Esophagus muscularis mucosa (tissue), 4 donors: ENCODE results near the gene ZNF213. TPM values are rescaled to one million over a fixed set of nuclear protein-coding genes. Genes with fewer than 3 reads are reported as not detected.

Experiments
- DNase-seq: peaks from one replicate; pipeline ENCODE4 v3.0.0-alpha.2; 2017; ENCODE audit errors: extremely low spot score
- H3K27ac ChIP-seq, 4 donors: fragments of 200-600 bp; sonication (generic); replicated peaks in 1 of 4; 1 replicate in 3 of 4; 2 replicates in 1 of 4; pipeline ENCODE4 v1.5.1; 2016 to 2019; ENCODE audit warnings: mild to moderate bottlenecking in 1 of 4
- H3K27me3 ChIP-seq, 4 donors: fragments of 200-600 bp; sonication (generic); one replicate each; pipeline versions ENCODE4 v1.5.1 to v1.6.0; 2016 to 2019
- H3K36me3 ChIP-seq, 4 donors: fragments of 200-600 bp; sonication (generic); one replicate each; pipeline ENCODE4 v1.5.1; 2016 to 2019
- H3K4me1 ChIP-seq, 4 donors: fragments of 200-600 bp; sonication (generic); one replicate each; pipeline ENCODE4 v1.5.1; 2016 to 2019
- H3K4me3 ChIP-seq, 4 donors: fragments of 200-600 bp; sonication (generic); 1 replicate in 2 of 4; 2 replicates in 2 of 4; pipeline ENCODE4 v1.5.1; 2016 to 2019; ENCODE audit warnings: mild to moderate bottlenecking in 4 of 4, moderate library complexity in 1 of 4
- H3K9me3 ChIP-seq, 4 donors: fragments of 200-600 bp; sonication (generic); 1 replicate in 3 of 4; 2 replicates in 1 of 4; pipeline ENCODE4 v1.5.1; 2016 to 2019
- EP300 ChIP-seq: sonication (generic); formaldehyde crosslinking; IDR thresholded peaks from one replicate; pipeline ENCODE4 v1.6.1; 2017; ENCODE audit warnings: antibody characterized with exemption
- POLR2A ChIP-seq: fragments of 450-650 bp; IDR thresholded peaks from one replicate; pipeline ENCODE4 v1.6.1; 2017; ENCODE audit warnings: antibody characterized with exemption, moderate library complexity, mild to moderate bottlenecking, low read depth
- POLR2AphosphoS5 ChIP-seq, 2 donors: sonication (generic); formaldehyde crosslinking; IDR thresholded peaks; one replicate each; pipeline ENCODE4 v1.6.1; 2017; ENCODE audit warnings: antibody characterized with exemption in 2 of 2
- WGBS: methylation state at CpG from one replicate; pipeline ENCODE4 v1.1.5; 2018; 5-methylcytosine and 5-hydroxymethylcytosine counted together
- intact Hi-C: fragments of 100-400 bp; cut with DNase I; formaldehyde crosslinking; loops from one replicate; pipeline ENCODE4 v1.15.1; 2023
- total RNA-seq, 4 donors: library from RNA; depleted of rRNA; stranded (reverse); fragments of >200 nt; gene quantifications; one replicate each; pipeline versions ENCODE4 v1.1.0 to v1.2.1, GENCODE V29; 2016
- TF ChIP-seq, protein P1 (sequence below), 3 experiments: fragments of 200-600 bp in 2 of 3; fragments of 450-650 bp in 1 of 3; sonication (generic) in 2 of 3; IDR thresholded peaks; one replicate each; pipeline ENCODE4 v1.5.1; 2017 to 2019; ENCODE audit warnings: antibody characterized with exemption in 3 of 3, mild to moderate bottlenecking in 2 of 3, moderate library complexity in 1 of 3

ZNF213 gene
- total RNA-seq, 4 donors from 2014 or later = 8.4 to 18.3 (median 13.5) TPM

DNA sequence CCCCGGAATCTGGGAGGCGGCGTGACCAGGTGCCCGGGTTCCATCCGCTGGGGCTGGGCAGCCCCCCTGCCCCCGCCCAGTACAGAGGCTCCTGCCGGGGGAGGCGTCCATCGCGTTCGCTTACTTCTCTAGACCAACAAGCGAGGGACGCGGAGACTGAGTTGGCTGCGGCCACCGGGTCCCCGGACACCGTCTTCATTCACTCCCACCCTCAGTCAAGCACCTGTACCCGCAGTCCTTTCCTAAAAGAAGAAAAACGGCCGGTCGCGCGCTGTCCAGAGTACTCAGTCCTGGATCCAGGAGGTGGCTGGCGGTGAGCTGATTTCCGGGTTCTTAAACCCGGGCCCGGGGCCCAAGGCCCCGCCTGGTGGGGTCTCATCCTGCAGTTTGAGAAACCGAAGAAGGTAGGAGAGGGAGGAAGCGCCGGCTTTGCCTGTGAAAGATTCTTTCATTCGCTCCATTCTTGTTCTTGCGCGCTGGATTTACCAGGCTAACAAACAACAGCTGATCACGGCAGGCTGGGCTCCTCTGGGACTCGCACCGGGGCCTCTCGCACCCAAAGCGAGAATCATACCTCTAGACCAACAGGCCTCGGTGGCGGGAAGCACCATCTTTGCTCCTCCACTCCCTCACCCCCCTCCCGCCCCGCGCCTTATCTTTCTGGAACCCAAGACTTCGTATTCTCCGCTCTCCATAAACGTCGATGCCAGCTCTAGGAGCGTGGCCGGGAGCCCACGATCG, 35.8 kb downstream of the ZNF213 start:
- no peaks in the 10 kb centered on the region for H3K36me3 ChIP-seq
- no peaks in the 10 kb centered on the region for H3K9me3 ChIP-seq
- H3K4me1 ChIP-seq = peaks cover 19 to 43% (median 29%) of the 10 kb centered on the region in 4 donors
- intact Hi-C loops = no loop called here
- 3% methylated on average over 37 of the region's 53 CpGs for WGBS
- TF ChIP-seq POLR2A (no peak), EP300 (no peak), POLR2AphosphoS5 (IDR thresholded peaks at IDR 0.05) (no peak)
- TF ChIP-seq, protein P1, sequence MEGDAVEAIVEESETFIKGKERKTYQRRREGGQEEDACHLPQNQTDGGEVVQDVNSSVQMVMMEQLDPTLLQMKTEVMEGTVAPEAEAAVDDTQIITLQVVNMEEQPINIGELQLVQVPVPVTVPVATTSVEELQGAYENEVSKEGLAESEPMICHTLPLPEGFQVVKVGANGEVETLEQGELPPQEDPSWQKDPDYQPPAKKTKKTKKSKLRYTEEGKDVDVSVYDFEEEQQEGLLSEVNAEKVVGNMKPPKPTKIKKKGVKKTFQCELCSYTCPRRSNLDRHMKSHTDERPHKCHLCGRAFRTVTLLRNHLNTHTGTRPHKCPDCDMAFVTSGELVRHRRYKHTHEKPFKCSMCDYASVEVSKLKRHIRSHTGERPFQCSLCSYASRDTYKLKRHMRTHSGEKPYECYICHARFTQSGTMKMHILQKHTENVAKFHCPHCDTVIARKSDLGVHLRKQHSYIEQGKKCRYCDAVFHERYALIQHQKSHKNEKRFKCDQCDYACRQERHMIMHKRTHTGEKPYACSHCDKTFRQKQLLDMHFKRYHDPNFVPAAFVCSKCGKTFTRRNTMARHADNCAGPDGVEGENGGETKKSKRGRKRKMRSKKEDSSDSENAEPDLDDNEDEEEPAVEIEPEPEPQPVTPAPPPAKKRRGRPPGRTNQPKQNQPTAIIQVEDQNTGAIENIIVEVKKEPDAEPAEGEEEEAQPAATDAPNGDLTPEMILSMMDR (IDR thresholded peaks at IDR 0.05) = no peak
- no peak overlapping the region for H3K27ac ChIP-seq
- peaks cover 8 to 80% (median 60%) of the 10 kb centered on the region in 4 donors for H3K27me3 ChIP-seq
- H3K4me3 ChIP-seq = peak overlapping the region; percentile 4 to 43 (median 22)
- no peak for DNase-seq

DNA sequence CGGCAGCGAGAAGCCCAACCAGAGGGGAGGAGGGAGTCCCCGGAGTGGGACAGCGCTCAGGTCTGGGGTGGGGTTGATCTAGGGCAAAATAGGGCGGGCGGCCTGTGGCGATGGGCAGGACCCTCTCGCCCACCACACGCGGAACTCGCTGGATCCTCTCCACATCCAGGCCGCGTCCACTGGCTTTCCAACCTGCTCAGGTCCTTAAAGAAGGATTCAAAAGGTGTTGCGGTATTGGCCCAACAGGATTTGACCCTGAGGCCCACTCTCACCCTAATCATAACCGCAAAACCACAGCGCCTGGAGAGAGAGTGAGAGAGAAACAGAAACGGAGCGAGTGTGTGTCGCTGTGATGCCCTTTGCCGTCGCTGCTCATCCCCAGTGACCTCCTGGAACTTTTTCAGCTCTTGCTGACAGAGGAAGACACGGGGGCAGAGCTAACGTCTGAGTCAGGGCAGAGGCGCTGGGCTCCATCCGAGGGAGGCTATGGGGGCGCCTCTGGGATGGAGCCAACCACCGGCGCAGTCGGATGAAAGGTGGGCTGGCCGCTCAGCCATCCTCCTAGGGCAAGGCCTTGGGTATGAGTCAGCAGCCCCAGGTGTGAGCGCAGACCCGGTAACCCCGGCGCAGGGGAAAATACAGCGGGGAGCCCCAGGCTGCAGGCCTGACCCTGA, 36.5 kb downstream of the ZNF213 start:
- peak overlapping the region in 3 of 4 donors; percentile 15 to 43 (median 28) for H3K4me3 ChIP-seq
- DNase-seq = no peak
- 14% methylated on average over 23 of the region's 35 CpGs for WGBS
- TF ChIP-seq POLR2A = no peak
- TF ChIP-seq, protein P1 (IDR thresholded peaks at IDR 0.05) = no peak
- TF ChIP-seq POLR2AphosphoS5 (IDR thresholded peaks at IDR 0.05) = no peak
- no peak for TF ChIP-seq EP300
- H3K27me3 ChIP-seq = peaks cover 8 to 87% (median 66%) of the 10 kb centered on the region in 4 donors
- no peaks in the 10 kb centered on the region for H3K36me3 ChIP-seq
- no peaks in the 10 kb centered on the region for H3K9me3 ChIP-seq
- intact Hi-C loops = no loop called here
- no peak overlapping the region for H3K27ac ChIP-seq
- peaks cover 16 to 40% (median 26%) of the 10 kb centered on the region in 4 donors for H3K4me1 ChIP-seq

DNA sequence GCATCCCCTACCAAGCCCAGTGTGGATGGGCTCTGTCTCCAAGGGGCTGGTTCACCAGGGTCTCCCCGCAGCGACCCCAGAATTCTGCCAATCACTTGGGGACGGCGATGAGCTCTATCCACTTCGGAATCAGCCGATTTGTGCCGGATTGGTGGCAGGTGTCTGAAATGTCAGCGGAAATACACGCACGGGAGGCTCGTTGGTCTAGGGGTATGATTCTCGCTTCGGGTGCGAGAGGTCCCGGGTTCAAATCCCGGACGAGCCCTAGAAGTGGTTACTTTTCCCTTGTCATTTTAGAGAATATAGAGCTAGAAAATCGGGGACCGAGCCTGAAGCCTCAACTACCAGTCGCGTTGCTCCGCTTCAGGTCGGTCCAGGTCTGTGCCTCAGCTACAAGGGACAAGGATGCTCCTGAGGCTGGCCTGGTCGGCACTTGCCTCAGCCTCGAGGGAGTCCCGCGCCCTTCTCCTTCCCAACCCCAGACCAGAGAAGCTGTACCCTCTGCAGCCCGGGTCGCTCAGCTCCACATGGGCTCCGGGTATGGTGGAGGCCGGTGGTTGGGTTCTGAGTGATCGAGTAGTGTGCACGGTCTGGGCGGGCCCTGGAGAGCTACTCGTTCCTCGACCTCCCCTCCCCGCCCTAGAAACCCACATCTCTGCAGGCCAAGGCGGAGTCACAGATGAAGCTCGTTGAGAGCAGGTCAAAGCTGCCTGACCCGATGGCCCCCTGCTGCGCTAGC, 37.2 kb downstream of the ZNF213 start:
- Histone ChIP-seq H3K27ac (no peak overlapping the region), H3K9me3 (no peaks in the 10 kb centered on the region), H3K4me1 (peaks cover 16 to 40% (median 26%) of the 10 kb centered on the region in 4 donors), H3K27me3 (peaks cover 8 to 94% (median 69%) of the 10 kb centered on the region in 4 donors), H3K36me3 (no peaks in the 10 kb centered on the region), H3K4me3 (no peak overlapping the region)
- TF ChIP-seq, protein P1 (IDR thresholded peaks at IDR 0.05) = no peak
- intact Hi-C loops = no loop called here
- WGBS = 10% methylated on average over 19 of the region's 41 CpGs
- no peak for DNase-seq

DNA sequence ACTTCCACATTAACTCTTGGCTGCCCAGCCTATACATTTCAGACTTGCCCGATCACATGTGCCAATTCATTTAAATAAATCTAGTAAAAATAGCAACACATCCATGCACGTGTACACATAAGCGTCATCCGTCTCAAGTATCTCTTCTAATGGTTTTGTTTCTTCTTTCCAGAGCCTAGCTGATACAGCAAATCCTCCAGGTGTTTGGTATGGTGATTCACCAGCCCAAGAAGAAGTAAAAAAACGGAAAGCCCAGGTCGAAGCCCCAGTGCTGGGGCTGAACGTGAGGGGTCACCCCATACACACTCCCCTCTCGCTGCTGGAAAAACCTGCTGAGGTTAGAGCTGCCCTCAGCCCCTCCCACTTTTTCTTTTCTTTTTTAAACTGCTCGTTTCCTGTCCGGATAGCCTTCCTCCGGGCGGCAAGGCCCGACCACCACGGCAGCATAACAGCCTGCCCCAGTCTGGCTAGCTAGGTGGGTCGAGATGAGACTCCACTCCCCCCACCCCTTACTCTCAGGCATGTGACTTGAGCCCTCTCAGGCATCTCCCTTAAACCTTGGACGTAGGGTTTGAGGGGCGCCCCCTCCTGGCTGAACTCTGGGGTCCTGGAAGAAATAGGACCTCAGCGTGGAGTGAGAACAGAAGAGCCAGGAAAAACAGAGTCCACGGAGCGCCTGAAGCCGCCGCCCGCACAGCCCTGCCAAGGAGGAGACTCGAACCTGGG, 39.2 kb downstream of the ZNF213 start:
- no peaks in the 10 kb centered on the region for H3K36me3 ChIP-seq
- intact Hi-C loops = no loop called here
- H3K27me3 ChIP-seq = peaks cover 8 to 100% (median 76%) of the 10 kb centered on the region in 4 donors
- no peak overlapping the region for H3K27ac ChIP-seq
- H3K4me3 ChIP-seq = no peak overlapping the region
- DNase-seq = no peak
- TF ChIP-seq, protein P1 (IDR thresholded peaks at IDR 0.05) = no peak
- no peak for TF ChIP-seq POLR2AphosphoS5 (IDR thresholded peaks at IDR 0.05)
- WGBS = 10% methylated on average over 23 of the region's 24 CpGs
- no peaks in the 10 kb centered on the region for H3K9me3 ChIP-seq
- peaks cover 16 to 40% (median 26%) of the 10 kb centered on the region in 4 donors for H3K4me1 ChIP-seq
